Measurements from ENCODE around the gene ABCC4. TPM values are rescaled to one million over a fixed set of nuclear protein-coding genes. Genes with fewer than 3 reads are reported as not detected.

Gene ABCC4
- total and polyA plus RNA-seq, 4 donors: 0.74 to 22.5 (median 2.0) TPM

GRCh38 chr13:95033890-95034289 lies 267.4 kb downstream of the ABCC4 start:
- TF ChIP-seq RAD21 (IDR thresholded peaks at IDR 0.05): no peak
- TF ChIP-seq RXRA (IDR thresholded peaks at IDR 0.05): no peak
- no peak for TF ChIP-seq YY1 (IDR thresholded peaks at IDR 0.05)
- no peak for TF ChIP-seq NR2F2 (IDR thresholded peaks at IDR 0.05)
- TF ChIP-seq MAX (IDR thresholded peaks at IDR 0.05): no peak
- TF ChIP-seq REST (IDR thresholded peaks at IDR 0.05): no peak
- no peak for TF ChIP-seq ATF3 (IDR thresholded peaks at IDR 0.05)

GRCh38 chr13:95032121-95032520 lies 269.1 kb downstream of the ABCC4 start:
- H3K4me1 ChIP-seq (ENCODE audit: control insufficient read depth in 4 of 4, insufficient read depth in 4 of 4, low read length in 3 of 4): no peaks in the 10 kb centered on the region
- no peak overlapping the region for H3K27ac ChIP-seq (ENCODE audit: low read depth in 1 of 2, low read length in 2 of 2)
- DNase-seq (ENCODE audit: low spot score): no peak
- no peak overlapping the region for H3K4me3 ChIP-seq (ENCODE audit: low read depth in 1 of 3, low read length in 3 of 3)
- H3K36me3 ChIP-seq (ENCODE audit: control insufficient read depth in 4 of 4, insufficient read depth in 3 of 4, low read depth in 1 of 4, low read length in 3 of 4): no peaks in the 10 kb centered on the region
- no peak for TF ChIP-seq FOXA1 (IDR thresholded peaks at IDR 0.05)
- no peak for TF ChIP-seq RAD21 (IDR thresholded peaks at IDR 0.05)
- TF ChIP-seq HNF4A (conservative IDR thresholded peaks at IDR 0.05): no peak
- no peak for TF ChIP-seq EGR1 (IDR thresholded peaks at IDR 0.05; ENCODE audit: low read depth in 2 of 2)
- TF ChIP-seq ATF3 (IDR thresholded peaks at IDR 0.05): no peak
- TF ChIP-seq GABPA (IDR thresholded peaks at IDR 0.05 in 1 of 2, conservative IDR thresholded peaks at IDR 0.05 in 1 of 2): no peak
- no peak for TF ChIP-seq MAX (IDR thresholded peaks at IDR 0.05)
- no peak for TF ChIP-seq CTCF (IDR thresholded peaks at IDR 0.05; ENCODE audit: low read depth, low read length, missing input control)
- TF ChIP-seq JUND (IDR thresholded peaks at IDR 0.05): no peak
- no peak for TF ChIP-seq NR2F2 (IDR thresholded peaks at IDR 0.05)
- no peak for TF ChIP-seq HNF4G (IDR thresholded peaks at IDR 0.05)
- TF ChIP-seq ZBTB33 (IDR thresholded peaks at IDR 0.05): no peak
- no peak for TF ChIP-seq SP1 (IDR thresholded peaks at IDR 0.05)
- TF ChIP-seq FOXA2 (IDR thresholded peaks at IDR 0.05): no peak
- no peak for TF ChIP-seq REST (IDR thresholded peaks at IDR 0.05)
- no peak for TF ChIP-seq YY1 (IDR thresholded peaks at IDR 0.05)
- no peak for TF ChIP-seq TAF1 (conservative IDR thresholded peaks at IDR 0.05)
- TF ChIP-seq RXRA (IDR thresholded peaks at IDR 0.05): no peak
- H3K9ac ChIP-seq (ENCODE audit: low read depth in 1 of 2, low read length in 2 of 2): no peak overlapping the region
- H3K27me3 ChIP-seq (ENCODE audit: control insufficient read depth in 4 of 4, insufficient read depth in 4 of 4, low read length in 3 of 4): no peaks in the 10 kb centered on the region
- WGBS: 94% methylated on average over 4 of the region's 4 CpGs
- H3K9me3 ChIP-seq (ENCODE audit: control insufficient read depth in 4 of 4, low read length in 3 of 4): no peaks in the 10 kb centered on the region

More at GRCh38 chr13:95033890-95034289, 267.4 kb downstream of the ABCC4 start:
- Histone ChIP-seq H3K27ac (ENCODE audit: low read depth in 1 of 2, low read length in 2 of 2) (no peak overlapping the region), H3K4me1 (ENCODE audit: control insufficient read depth in 4 of 4, insufficient read depth in 4 of 4, low read length in 3 of 4) (no peaks in the 10 kb centered on the region), H3K27me3 (ENCODE audit: control insufficient read depth in 4 of 4, insufficient read depth in 4 of 4, low read length in 3 of 4) (no peaks in the 10 kb centered on the region), H3K9ac (ENCODE audit: low read depth in 1 of 2, low read length in 2 of 2) (no peak overlapping the region), H3K9me3 (ENCODE audit: control insufficient read depth in 4 of 4, low read length in 3 of 4) (no peaks in the 10 kb centered on the region), H3K4me3 (ENCODE audit: low read depth in 1 of 3, low read length in 3 of 3) (no peak overlapping the region), H3K36me3 (ENCODE audit: control insufficient read depth in 4 of 4, insufficient read depth in 3 of 4, low read depth in 1 of 4, low read length in 3 of 4) (no peaks in the 10 kb centered on the region)
- 93% methylated on average over 1 of the region's 1 CpG for WGBS
- no peak for DNase-seq (ENCODE audit: low spot score)
